Measurements from ENCODE around the gene ONECUT3.

The ONECUT3 gene

DNA sequence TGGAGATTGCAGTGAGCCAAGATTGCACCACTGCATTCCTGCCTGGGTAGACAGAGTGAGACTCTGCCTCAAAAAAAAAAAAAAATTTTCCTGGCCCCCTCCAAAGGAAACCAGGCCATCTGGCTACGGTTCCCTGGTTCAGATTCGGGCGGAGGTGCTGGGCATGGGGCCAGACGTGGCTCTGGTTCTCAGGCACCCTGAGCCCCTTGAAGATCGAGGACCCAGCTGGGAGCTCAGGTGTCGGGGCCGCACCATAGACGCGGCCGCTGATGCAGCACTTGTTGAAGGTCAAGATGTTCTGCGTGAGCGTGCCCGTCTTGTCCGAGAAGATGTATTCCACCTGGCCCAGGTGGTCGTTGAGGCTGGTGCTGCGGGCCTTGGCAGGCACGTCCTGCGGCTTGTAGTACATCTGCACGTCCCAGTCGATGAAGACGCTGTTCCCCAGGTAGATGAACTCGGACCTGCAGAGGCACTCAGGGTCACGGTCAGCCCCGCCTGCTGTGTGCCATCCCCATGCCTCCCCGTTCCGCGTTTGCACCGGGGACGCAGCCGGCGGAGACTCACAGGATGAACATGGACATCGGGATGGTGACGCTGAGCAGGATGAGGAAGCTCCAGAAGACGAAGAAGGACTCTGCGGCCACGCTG lies 46.5 kb downstream of the ONECUT3 start:
- DNase-seq = no peak

DNA sequence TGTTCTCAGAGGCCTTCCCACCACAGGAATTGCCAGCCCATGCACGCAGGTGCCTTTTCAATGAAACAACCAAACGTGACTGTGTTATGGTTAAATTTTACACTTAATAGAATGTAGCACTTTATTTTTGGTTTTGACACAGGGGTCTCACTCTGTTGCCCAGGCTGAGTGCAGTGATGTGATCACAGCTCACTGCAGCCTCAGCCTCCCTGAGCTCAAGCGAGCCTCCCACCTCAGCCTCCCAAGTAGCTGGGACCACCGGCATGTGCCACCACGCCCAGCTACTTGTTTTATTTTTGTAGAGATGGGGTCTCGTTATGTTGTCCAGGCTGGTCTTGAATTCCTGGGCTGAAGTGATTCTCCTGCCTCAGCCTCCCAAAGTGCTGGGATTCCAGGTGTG lies 51.6 kb downstream of the ONECUT3 start:
- DNase-seq = no peak

DNA sequence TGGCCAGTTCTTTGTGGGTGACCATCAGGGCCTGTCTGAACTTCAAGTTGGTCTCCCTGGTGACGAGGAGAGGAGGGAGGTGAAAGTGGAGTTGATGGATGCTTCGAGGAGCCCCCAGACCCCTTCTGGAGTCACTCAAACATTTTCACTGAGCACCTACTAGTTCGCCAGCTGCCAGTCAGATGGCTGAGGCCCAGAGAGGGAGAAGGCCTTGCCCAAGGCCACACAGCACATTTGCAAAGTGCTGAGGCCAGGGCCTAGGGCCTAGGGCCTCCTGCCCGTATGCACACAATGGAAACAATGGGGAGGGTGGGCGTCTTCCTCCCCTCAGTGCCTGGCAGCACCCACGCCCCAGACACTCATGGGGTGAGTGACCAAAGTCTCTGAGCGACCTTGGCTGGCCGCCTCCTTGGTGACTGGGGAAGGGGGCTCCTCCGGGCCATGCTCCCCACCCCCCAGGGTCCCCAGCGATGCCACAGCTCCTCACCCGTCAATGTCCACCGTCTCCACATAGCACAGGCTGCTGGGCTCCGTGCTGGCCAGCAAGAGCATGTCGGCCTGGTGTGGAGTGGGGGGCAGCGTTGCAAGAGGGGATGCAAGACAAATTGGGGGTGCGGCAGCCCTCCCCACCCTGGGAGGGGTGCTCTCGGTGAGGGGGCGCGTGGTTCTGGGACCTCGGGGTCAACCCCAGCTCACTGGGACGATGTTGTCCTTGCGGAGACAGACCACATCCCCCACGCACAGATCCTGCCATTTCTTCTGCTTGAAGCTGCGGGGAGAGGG lies 52.3 kb downstream of the ONECUT3 start:
- no peak for DNase-seq

DNA sequence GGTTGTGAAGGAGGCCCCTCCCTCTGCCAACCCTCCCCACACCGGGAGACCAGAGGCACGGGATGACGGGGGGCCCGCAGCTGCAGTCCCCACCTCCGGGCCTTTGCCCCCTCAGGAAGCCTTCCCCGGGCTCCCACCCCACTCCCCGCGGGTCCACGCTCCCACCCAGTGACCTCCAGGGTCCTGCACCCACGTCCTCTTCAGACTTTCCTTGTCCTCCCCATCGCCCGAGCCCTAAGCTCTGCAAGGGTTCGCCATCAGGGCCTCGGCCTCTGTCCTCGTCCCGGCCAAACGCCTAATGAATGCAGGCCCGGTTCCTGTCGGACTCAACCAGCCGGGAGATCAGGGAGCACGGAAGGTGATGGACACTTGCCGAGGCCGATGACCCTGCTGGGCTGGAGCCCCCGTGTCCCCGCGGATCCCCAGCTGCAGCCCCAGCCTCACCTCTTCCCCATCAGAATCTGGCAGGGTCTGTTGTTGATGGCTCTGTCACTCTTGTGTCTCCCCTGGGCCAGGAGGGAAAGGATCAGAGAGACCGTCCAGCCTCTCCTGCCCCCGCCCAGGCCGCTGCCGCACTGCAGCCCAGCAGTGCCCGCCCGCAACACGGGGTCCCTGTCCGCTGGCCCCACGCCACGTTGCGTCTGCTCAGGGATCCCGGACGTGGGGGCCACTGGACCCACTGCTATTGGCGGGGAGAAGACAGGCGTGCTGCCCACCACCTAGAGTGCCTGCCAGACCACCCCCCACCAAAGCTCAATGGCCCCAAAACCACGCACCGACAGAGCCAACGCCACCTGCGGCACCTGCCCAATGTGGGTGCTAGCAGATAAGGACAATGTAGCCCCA lies 53.1 kb downstream of the ONECUT3 start:
- no peak for DNase-seq

DNA sequence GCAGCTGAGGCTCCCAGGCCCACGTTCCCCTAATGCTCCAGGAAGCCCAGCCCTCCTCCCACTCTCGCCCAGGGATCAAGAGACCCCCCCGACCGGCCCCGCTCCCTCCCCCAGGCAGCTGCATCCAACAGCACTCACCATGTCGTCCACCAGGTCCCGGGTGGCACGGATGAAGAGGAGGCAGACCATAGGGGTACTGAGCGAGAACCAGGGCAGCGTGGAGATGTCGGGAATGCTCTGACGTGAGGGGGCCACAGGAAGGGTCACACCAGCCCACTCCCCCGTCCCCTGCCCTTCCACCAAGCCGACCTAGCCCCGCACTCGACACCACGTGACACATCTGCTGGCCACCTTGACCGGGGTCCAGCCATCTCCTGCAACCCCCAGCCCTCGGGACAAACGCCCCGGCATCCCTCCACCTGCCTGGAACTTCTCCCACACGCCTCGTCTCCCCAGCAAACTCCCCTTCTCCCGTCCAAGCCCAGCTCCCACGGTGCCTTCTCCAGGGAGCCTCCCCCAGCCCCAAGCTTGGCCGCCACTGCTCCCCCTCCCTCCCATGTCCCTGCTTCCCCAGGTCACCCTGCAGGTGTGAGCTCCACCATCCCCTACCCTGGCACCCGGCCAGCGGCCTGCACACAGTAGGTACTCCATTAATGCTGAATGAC lies 53.9 kb downstream of the ONECUT3 start:
- DNase-seq = no peak

DNA sequence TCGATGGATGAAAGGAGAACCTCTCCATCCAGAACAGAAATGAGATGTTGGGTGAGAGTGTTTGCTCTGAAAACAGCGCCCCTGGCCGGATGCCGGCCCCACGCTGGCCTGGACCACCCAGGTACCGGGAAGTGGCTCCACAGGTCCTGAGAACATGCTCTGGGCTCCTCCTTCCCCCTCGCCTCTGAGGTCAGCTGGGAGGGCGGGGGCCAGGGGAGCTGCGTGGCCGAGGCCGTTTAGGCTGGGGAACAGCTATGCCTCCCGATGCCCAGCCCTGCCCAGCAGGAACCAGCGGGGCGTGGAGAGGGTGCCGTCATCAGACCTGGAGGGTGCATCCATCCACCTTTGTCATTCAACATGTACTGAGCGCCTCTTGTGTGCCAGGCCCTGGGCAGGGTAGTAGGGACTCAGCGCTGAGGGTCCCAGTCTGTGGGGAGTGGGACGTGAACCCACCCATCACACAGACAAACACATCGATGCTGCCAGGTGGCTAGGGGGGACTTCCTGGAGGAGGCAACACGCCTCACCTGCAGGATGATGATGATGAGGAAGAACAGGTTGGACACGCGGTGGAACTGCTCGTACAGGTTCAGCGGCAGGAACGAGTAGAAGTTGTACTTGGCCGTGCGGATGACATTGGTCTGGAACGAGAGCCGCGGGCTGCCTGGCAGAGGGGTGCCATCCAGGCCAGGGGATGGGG lies 54.5 kb downstream of the ONECUT3 start:
- DNase-seq = no peak

DNA sequence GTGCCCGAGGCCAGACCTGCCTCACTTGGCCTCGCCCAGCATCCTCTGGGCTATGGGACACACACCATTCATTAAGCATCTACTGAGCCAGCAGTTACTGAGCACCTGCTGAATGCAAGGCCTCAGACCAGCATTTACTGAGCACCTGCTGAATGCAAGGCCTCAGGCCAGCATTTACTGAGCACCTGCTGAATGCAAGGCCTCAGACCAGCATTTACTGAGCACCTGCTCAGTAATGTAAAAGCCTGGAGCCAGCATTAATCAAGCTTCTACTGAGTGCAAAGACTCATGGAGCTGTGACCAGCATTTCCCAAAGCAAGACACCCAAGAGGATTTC lies 55.1 kb downstream of the ONECUT3 start:
- no peak for DNase-seq

DNA sequence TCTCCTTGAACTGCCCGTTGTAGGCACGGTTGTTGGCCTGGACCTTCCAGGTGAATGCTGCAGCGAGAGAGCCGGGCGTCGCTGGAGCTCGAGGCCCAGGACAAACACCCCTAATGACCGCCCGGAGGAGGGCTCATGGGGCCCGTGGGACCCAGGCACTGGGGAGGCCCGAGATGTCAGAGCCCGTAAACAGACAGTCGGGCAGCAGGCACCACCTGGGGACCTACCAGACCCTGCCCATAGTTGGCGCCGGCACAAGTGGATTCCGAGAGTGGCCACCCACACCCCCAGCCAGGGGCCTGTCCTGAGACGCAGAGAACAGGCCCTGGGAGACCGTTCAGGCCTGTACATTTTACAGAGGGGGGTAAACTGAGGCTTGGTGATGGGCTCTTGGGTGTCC lies 56.4 kb downstream of the ONECUT3 start:
- DNase-seq = no peak

DNA sequence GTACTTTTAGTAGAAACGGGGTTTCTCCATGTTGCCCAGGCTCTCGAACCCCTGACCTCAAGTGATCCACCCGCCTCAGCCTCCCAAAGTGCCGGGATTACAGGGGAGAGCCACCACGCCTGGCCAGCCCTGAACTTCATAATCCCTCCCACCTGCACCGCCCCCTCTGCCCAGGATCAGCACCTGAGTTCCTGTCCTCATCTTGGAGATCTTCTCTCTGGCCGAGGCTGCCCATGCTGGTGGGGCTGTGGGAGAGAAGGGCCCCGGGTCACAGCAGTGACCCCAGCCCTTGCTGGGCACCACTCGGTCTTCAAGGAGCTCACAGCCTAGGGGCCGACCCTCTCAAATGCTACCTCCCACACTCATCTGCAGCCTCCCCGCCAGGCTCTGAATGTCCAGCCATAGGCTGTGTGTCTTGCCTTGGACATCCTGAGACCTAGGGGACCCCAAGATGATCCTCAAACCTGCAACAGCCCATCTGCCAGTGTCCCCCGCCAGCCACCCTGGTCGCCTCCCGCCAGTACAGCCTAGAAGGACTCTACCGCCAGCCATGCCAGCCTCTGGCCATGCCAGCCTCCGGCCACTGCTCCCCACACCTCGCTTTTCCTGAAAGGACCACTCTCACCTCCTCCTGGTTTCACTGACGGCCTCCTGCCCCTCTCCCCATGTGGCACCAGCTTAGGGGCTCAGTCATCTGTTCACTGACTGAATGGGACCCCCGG lies 57.3 kb downstream of the ONECUT3 start:
- no peak for DNase-seq

DNA sequence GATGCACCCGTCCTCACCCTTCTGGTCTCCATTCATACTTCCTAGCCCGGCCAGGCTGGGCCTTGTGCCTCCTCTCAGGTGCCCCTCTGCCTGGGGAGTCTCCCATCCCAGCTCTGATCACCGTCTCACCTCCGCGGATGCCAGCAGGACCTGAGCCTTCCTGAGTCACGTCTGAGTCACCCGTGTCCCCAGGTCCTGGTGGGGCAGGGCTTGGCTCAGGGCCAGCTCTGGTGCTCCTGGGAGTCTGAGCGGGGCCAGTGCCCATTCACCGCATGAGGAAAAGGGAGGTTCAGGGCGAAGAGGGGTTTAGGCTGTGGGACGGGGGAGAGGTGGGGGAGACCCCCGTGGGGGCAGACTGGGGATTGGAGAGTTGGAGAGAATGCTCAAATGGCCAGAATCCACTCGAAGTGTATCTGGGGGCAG lies 58.2 kb downstream of the ONECUT3 start:
- DNase-seq = peak; percentile 73

DNA sequence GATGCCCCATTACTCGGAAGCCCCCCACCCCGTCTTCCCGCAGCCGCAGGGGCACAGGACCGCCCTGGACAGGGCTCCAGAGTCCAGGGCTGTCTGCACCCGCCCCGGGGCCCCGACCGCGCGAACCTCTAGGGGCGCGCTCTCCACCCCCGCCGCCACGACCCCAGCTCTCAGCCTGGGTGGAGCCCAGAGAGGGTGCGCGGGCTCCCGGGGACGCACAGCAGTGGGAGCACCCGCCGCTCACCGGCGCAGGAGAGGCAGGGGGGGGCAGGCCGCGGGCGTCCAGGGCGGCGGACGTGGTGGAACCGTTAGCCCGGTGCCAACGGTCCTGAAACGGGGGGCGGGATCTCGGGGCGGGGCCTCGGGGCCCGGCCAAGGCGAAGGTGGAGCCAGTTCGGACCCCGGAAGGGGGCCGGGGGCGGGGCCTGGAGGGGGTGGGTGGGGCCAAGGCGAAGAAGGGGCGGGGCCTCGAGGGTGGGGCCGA lies 58.7 kb downstream of the ONECUT3 start, which contains the start of gene ATP8B3:
TSS of gene ATP8B3 (minus strand) at position 335 of the 484 bp plus-strand sequence. CDS start 540 bp downstream, outside the sequence.
- no peak for DNase-seq

DNA sequence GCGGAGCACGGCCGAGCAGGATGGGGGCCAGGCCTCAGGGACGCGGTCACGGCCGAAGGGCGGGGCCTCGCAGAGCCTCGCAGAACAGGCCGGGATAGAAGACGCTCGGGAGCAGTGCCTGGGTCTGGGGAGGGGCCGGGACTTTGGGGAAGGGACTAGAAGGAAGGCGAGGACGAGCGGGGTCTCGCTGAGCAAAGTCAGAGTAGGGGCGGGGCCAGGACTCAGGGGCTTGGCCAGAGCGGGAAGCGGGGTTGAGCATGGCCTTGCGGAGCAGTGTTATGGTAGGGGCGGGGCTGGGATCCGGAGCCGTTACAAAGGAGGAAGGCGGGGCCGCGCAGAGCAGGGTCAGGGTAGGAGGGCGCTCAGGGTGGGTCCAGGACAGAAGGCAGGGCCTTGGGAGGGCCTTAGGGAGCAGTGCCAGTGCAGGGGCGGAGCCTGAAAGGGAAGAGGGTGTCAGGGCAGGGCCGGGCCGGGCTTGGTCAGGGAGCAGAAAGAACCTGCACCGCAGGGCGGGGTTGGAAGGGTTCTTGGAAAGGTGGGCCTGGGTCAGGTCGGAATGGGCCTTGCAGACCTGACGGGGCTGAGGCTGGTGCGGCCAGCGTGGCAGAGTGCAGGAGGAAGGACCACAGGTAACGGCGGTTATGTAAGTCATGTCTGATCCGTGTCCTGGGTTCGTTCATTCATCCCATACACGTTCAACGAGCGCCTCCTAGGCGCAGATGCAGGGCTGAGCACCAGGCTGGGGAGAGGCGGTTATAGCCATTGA lies 59.3 kb downstream of the ONECUT3 start:
- peak; percentile 93 for DNase-seq

DNA sequence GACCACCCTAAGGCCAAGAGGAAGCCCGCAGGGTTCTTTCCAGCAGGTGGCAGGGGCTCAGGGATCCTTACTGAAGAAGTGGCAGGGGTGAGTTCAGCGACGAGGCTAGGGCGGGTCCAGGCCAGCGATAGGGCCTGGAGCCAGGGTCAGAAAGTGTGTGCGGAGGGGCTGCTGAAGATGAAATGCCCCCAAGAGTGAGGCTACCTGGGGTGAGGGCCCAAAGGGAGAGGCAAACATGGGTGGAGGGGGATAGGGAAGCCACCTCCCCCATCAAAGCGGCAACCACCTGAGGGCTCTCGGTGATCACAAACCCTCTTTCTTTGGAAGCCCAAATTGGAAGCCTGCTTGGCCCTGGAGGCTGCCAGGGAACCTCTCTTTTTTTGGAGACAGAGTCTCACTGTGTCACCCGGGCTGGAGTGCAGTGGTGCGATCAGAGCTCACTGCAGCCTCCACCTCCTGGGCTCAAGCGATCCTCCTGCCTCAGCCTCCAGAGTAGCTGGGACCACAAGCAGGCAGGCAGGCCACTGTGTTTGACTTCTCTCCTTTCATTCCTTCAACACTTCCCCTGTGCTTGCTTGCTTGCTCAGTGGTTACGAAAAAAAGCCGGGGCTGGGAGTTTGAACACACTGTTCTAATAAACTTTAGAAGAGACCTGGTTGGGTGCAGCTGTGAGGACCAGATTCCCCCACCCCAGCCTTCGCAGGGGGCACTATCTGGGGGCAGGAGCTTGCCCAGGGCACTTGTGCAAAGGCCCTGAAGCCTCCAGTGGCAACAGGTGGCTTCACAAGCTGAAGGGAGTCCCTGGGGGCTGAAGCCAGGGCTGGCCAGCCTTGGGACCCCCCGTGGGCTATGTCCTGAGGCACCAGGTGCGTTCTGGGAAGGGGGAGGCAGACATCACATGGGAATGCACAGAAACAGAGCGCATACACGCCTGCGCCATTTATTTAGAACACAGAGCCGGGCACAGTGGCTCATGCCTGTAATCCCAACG lies 60.2 kb downstream of the ONECUT3 start:
- DNase-seq = no peak

DNA sequence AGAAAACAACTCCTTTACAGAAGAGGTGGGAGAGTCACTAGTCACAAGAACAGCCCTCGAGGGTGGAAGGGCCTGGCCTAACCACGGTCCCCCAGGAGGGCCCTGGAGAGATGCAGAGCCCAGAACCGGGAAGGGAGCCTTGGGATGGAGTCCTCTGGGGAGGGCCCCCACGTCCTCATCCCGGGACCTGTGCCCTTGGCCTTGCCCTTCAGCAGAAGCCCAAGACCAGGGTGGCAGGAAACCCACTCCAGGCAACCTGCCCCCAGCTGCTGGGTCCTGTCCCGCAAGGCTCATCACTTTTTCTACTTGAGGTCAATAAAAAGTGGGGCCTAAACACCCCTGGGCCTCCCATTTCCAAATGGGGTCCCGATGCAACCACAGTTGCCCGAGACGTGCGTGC lies 61.1 kb downstream of the ONECUT3 start:
- DNase-seq = no peak

DNA sequence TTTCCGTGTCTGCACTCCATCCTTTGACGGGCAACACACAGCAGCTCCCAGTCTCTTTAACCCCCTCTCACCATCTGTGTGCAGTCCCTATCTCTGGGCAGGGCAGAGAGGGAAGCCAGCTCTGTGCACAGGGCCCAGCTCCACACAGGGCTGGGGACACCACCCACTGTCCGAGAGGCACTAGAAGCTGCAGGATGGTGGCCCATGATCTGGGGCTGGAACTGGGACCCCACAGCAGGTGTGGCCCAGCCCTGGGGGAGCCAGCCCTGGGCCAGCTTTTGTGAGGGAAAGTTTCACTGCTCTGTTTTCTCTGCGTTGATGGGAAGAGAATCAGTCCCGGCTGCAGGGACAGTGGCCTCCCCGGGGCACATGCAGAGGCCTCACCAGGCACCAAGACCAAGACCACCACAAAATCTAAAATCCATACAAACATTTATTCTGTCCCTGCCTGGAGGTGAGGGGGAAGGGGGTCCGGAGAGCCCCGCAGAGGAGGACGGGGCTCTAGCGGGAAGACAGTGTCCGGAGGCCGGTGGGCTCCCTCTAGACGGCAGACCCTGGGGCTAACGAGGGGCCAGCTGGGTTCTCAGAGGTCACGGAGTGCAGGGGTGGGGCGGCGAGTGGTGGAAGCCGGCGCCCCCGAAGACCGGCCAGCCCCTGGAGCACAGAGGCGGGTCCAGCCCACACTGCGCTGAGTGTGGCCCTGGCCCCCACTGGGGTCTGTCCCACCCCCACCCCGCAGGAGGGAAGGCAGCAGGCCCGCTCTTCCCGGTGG lies 61.7 kb downstream of the ONECUT3 start:
- DNase-seq = no peak

DNA sequence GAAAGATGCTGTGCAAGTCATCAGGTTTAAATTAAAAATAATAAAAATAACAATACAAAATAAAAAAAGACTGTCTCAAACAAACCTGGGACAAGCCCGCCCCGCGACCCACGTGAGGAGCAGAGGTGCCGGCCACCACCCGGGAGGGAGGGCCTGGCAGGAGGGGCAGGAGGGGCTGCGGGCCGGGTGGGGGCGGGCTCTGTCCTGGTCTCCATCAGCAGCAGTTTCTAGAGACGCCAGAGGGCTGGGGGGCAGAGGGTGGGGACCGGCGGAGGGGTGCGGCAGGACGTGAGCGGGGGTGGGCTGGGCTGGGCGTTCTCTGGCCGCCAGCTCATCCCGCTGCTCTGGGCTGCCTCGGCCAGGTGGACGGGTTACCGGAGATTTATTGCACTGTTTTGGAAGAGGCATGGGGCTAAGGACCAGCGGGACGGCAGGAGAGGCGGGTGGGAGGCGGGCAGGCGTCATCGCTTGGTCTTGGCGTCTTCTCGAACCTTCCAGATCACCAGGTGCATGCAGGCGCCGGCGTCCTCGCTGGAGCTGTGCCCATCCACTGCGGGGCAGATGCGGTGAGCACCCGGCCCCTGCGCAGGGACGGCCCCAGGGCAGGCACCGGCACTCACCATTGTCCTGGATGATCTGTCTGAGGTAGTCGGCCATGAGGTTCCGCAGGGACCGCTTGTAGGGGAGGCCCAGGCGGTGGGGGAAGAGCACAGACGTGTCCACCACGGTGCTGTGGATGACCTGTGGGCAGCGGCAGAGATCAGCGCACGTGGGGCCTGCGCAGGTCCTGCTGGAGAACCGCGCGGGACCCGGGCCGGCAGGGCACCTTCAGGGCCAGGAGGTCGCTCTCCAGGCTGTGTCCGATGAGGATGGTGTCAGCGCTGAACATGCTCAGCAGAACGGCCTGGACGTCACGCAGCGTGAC lies 62.6 kb downstream of the ONECUT3 start:
- DNase-seq = no peak

DNA sequence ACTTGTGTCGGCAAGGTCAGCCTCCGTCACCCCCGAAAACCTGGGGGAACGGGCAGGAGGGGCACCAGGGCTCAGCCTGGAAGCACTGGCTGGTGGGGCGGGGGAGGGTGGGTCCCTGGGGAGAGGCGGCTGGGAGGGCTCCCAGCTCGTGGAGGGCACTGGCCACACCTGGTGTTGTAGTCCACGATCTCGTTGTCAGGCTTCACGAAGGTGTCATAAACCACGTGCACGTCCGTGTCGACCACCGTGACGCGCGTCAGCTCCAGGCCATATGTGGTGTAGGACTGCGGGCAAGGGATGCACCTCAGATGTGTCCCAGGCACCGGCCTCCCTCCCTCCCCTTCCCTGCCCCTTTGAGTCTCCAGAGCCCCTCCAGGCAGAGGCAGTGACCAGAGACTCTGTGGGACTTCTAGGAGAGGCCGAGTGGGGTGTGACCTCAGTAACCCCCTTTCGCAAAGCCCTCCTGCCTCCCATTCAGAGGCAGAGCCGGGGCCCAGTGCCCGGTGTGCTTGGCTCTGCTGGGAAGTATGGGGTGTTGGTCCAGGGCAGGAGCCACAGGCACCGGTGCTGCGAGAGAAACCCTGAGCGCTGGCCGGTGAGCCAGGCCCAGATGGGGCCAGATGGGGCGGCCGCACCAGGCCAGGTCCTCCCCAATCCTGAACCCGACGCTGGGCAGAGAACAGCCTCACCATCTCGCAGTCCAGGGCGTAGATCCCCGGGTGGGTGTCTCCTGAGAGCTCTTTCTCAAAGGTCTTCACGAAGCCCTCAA lies 63.4 kb downstream of the ONECUT3 start:
- no peak for DNase-seq
